Glutamatergic neuron (in vitro differentiated cells): ENCODE results near the gene CCDC154. TPM values are rescaled to one million over a fixed set of nuclear protein-coding genes. Genes with fewer than 3 reads are reported as not detected.

Experiments
- DNase-seq: peaks from one replicate; pipeline ENCODE4 v3.0.0; 2022
- H3K27ac Mint-ChIP-seq: one replicate; pipeline ENCODE4 v1.8.0; 2020; ENCODE audit warnings: mild to moderate bottlenecking, mixed read lengths, inconsistent platforms; ENCODE audit not compliant: unreplicated experiment
- H3K27me3 Mint-ChIP-seq: one replicate; pipeline ENCODE4 v1.8.0; 2020; ENCODE audit warnings: mild to moderate bottlenecking, moderate library complexity, mixed read lengths, inconsistent platforms; ENCODE audit not compliant: unreplicated experiment
- H3K36me3 Mint-ChIP-seq: one replicate; pipeline ENCODE4 v1.8.0; 2020; ENCODE audit warnings: mild to moderate bottlenecking, mixed read lengths, inconsistent platforms; ENCODE audit not compliant: unreplicated experiment
- H3K4me1 Mint-ChIP-seq: one replicate; pipeline ENCODE4 v1.8.0; 2020; ENCODE audit warnings: mild to moderate bottlenecking, low read depth, mixed read lengths, inconsistent platforms; ENCODE audit not compliant: unreplicated experiment
- H3K4me3 Mint-ChIP-seq: one replicate; pipeline ENCODE4 v1.8.0; 2020; ENCODE audit warnings: mild to moderate bottlenecking, mixed read lengths, inconsistent platforms; ENCODE audit not compliant: unreplicated experiment
- H3K9me3 Mint-ChIP-seq: one replicate; pipeline ENCODE4 v1.8.0; 2020; ENCODE audit warnings: mild to moderate bottlenecking, moderate library complexity, mixed read lengths, inconsistent platforms; ENCODE audit not compliant: unreplicated experiment
- CTCF ChIP-seq: fragments of 200-600 bp; sonication (generic); IDR thresholded peaks from one replicate; pipeline ENCODE4 v1.5.0; 2021; ENCODE audit not compliant: partially characterized antibody, unreplicated experiment
- long read RNA-seq: library from polyadenylated mRNA; unstranded; transcript quantifications from one replicate; pipeline ENCODE4 v2.0.0, GENCODE V29; 2020; ENCODE audit not compliant: unreplicated experiment
- total RNA-seq: library from RNA; stranded (reverse); fragmentation: NEBNext Ultra II Directional; extraction: Animal tissue kit (Norgen Biotek cat#: 25700); gene quantifications from one replicate; pipeline ENCODE4 v1.2.1, GENCODE V29; 2021; ENCODE audit not compliant: unreplicated experiment

CCDC154 gene
- 4.2 TPM for total RNA-seq
- long read RNA-seq = 0 reads

- no peaks in the 10 kb centered on the region for H3K36me3 Mint-ChIP-seq
- peaks cover 5% of the 10 kb centered on the region for H3K9me3 Mint-ChIP-seq
- H3K27ac Mint-ChIP-seq = no peak within 1 kb of the TSS
- H3K4me3 Mint-ChIP-seq = no peak within 1 kb of the TSS
- no peak for TF ChIP-seq CTCF
- no peaks in the 10 kb centered on the region for H3K4me1 Mint-ChIP-seq
- no peak for DNase-seq
- H3K27me3 Mint-ChIP-seq = no peaks in the 10 kb centered on the region
These were observed at the start of gene CCDC154 for GRCh38 chr16:1443980-1444729. Gene CCDC154, minus strand, starts transcription at chr16:1444556. Its CDS starts 234 bp downstream, at chr16:1444322.

GRCh38 chr16:1493746-1494094 lies 49.4 kb upstream of the CCDC154 start:
- DNase-seq = no peak
- peaks cover 6% of the 10 kb centered on the region for H3K27me3 Mint-ChIP-seq
- H3K4me3 Mint-ChIP-seq = peak overlapping the region; percentile 90

GRCh38 chr16:1492923-1493745 lies 48.8 kb upstream of the CCDC154 start, which contains the start of gene TELO2:
Gene TELO2, plus strand, starts transcription at chr16:1493360. Its CDS starts 922 bp downstream, at chr16:1494282.
- peak within 1 kb of the TSS; percentile 97 for H3K4me3 Mint-ChIP-seq
- H3K27ac Mint-ChIP-seq = peak within 1 kb of the TSS; percentile 94

More at GRCh38 chr16:1493746-1494094, 49.4 kb upstream of the CCDC154 start:
- no peak for TF ChIP-seq CTCF
- Mint-ChIP-seq H3K27ac (peak overlapping the region; percentile 85), H3K36me3 (no peaks in the 10 kb centered on the region), H3K9me3 (peaks cover 12% of the 10 kb centered on the region), H3K4me1 (peaks cover 4% of the 10 kb centered on the region)

GRCh38 chr16:1492082-1492922 lies 47.9 kb upstream of the CCDC154 start:
- no peak for DNase-seq
- peak overlapping the region; percentile 97 for H3K4me3 Mint-ChIP-seq
- no peaks in the 10 kb centered on the region for H3K36me3 Mint-ChIP-seq
- peaks cover 7% of the 10 kb centered on the region for H3K4me1 Mint-ChIP-seq
- H3K27ac Mint-ChIP-seq = peak overlapping the region; percentile 94
- H3K27me3 Mint-ChIP-seq = peaks cover 8% of the 10 kb centered on the region
- H3K9me3 Mint-ChIP-seq = peaks cover 9% of the 10 kb centered on the region
- no peak for TF ChIP-seq CTCF

More at GRCh38 chr16:1492923-1493745, 48.8 kb upstream of the CCDC154 start, which contains the start of gene TELO2:
- Mint-ChIP-seq H3K36me3 (no peaks in the 10 kb centered on the region), H3K9me3 (peaks cover 11% of the 10 kb centered on the region), H3K4me1 (peaks cover 7% of the 10 kb centered on the region), H3K27me3 (peaks cover 8% of the 10 kb centered on the region)
- TF ChIP-seq CTCF = no peak
- peak; percentile 89 for DNase-seq
